Left cardiac atrium (tissue), 4 donors: Measurements from ENCODE around the gene IL27RA. TPM values are rescaled to one million over a fixed set of nuclear protein-coding genes. Genes with fewer than 3 reads are reported as not detected.
A peak's percentile ranks its signal among the peaks of the same experiment; 100 is the strongest.
"Not testable (repeated sequence)": the region's sequence is repeated elsewhere in the genome, so short reads cannot be mapped to it uniquely, and the experiment has no call there.

Source experiments
- ATAC-seq, 2 donors: fragments of 200-7000 bp; cut with Tn5 transposase; one replicate each; pipeline ENCODE4 v1.9.1; 2020; ENCODE audit warnings: mild to moderate bottlenecking in 2 of 2, moderate library complexity in 2 of 2
- DNase-seq: peaks from one replicate; pipeline ENCODE4 v3.0.0-alpha.2; 2020
- intact Hi-C, 2 donors: fragments of 100-400 bp; cut with DNase I; formaldehyde crosslinking; loops; one replicate each; pipeline versions ENCODE4 v1.14.1 to v1.15.1; 2022 to 2023
- total RNA-seq, 2 donors: library from RNA; stranded (reverse); fragmentation: NEBNext Ultra II Directional; extraction: Animal tissue kit (Norgen Biotek cat#: 25700); gene quantifications; one replicate each; pipeline ENCODE4 v1.2.1, GENCODE V29; 2021
- donor health status: DM: no; HTN: yes; CAD: no.
- donor health status: DM: no; HTN: yes; CAD: no; lungs with severe emphysema.
- donor health status: DM: yes; HTN: yes; CAD: no.
- donor health status: Dilated cardiomyopathy.

IL27RA gene
- total RNA-seq, 2 donors from 2014 or later, result 4.7 to 6.2 TPM

- intact Hi-C loops, result no loop called here
- ATAC-seq (no peak), DNase-seq (no peak)
Observed at GRCh38 chr19:13996928-13997630, 34.5 kb upstream of the IL27RA start.

- no peak for DNase-seq
- no peak for ATAC-seq
- intact Hi-C loops, result no loop called here
Observed at GRCh38 chr19:13997631-13997962, 34.0 kb upstream of the IL27RA start.

- DNase-seq, result no peak
- intact Hi-C loops, result no loop called here
- no peak for ATAC-seq
Observed at GRCh38 chr19:13998426-13998825, 33.1 kb upstream of the IL27RA start.

GRCh38 chr19:13999085-13999484 lies 32.5 kb upstream of the IL27RA start:
- DNase-seq, result no peak
- intact Hi-C loops, result no loop called here
- no peak for ATAC-seq

GRCh38 chr19:14000691-14001375 lies 30.7 kb upstream of the IL27RA start:
- intact Hi-C loops, result no loop called here
- DNase-seq, result no peak
- ATAC-seq, result no peak

- intact Hi-C loops, result no loop called here
- DNase-seq, result no peak
- ATAC-seq, result no peak
Observed at GRCh38 chr19:14002571-14003250, 28.9 kb upstream of the IL27RA start.

- ATAC-seq, result no peak
- intact Hi-C loops, result no loop called here
Observed at GRCh38 chr19:14003251-14004055, 28.1 kb upstream of the IL27RA start.

GRCh38 chr19:14004619-14005348 lies 26.8 kb upstream of the IL27RA start:
- intact Hi-C loops, result no loop called here
- DNase-seq, result peak; percentile 65
- no peak for ATAC-seq

More at GRCh38 chr19:14003251-14004055, 28.1 kb upstream of the IL27RA start:
- DNase-seq, result no peak

- intact Hi-C loops, result no loop called here
- DNase-seq (peak; percentile 93), ATAC-seq (peak; percentile 75 to 82)
Observed at GRCh38 chr19:14005349-14006084, 26.0 kb upstream of the IL27RA start.

- ATAC-seq (peak; percentile 91), DNase-seq (peak; percentile 100)
- intact Hi-C loops, result no loop called here
Observed at GRCh38 chr19:14006085-14006765, 25.3 kb upstream of the IL27RA start, which contains the start of gene RFX1. Gene RFX1 (minus strand): TSS chr19:14006320. CDS start chr19:13993843, 12,477 bp downstream.

GRCh38 chr19:14006766-14007562 lies 24.6 kb upstream of the IL27RA start:
- peak; percentile 34 to 57 for ATAC-seq
- intact Hi-C loops, result no loop called here
- peak; percentile 90 for DNase-seq

GRCh38 chr19:14012378-14012915 lies 19.1 kb upstream of the IL27RA start:
- no peak for DNase-seq
- intact Hi-C loops, result no loop called here
- ATAC-seq, result no peak

- ATAC-seq (no peak), DNase-seq (no peak)
- intact Hi-C loops, result no loop called here
Observed at GRCh38 chr19:14015524-14016035, 16.0 kb upstream of the IL27RA start.

GRCh38 chr19:14019100-14019499 lies 12.5 kb upstream of the IL27RA start:
- ATAC-seq (no peak), DNase-seq (no peak)
- intact Hi-C loops, result no loop called here

GRCh38 chr19:14019739-14020138 lies 11.8 kb upstream of the IL27RA start:
- ATAC-seq, DNase-seq, intact Hi-C loops: not testable (repeated sequence)

GRCh38 chr19:14021474-14021873 lies 10.1 kb upstream of the IL27RA start:
- no peak for ATAC-seq
- intact Hi-C loops, result no loop called here
- DNase-seq, result no peak
